HG03175 (cell line): ENCODE measurements around the gene DPEP1.

Experiments used
- ATAC-seq: cut with Tn5 transposase; IDR thresholded peaks from one replicate; pipeline ENCODE4 v1.9.1; 2021; ENCODE audit warnings: mild to moderate bottlenecking, moderate library complexity; ENCODE audit not compliant: unreplicated experiment

The DPEP1 gene

GRCh38 chr16:89678258-89678657 is 64.8 kb downstream of the DPEP1 start:
- no peak for ATAC-seq

- ATAC-seq, result no peak
Observed at GRCh38 chr16:89685916-89686315, 72.5 kb downstream of the DPEP1 start.

GRCh38 chr16:89686520-89687091 is 73.2 kb downstream of the DPEP1 start, which contains the start of gene CDK10:
TSS of gene CDK10 (plus strand) at chr16:89686689. CDS start at chr16:89686711, 22 bp downstream.
- peak; percentile 78 for ATAC-seq

GRCh38 chr16:89687092-89687940 is 73.9 kb downstream of the DPEP1 start:
- ATAC-seq, result peak; percentile 65
